H1 (cell line): ENCODE results near the gene DKK2. TPM values are rescaled to one million over a fixed set of nuclear protein-coding genes. Genes with fewer than 3 reads are reported as not detected.

Experiments
- CHD7 ChIP-seq: fragments of 300-600 bp; sonication (generic); IDR thresholded peaks from 2 replicates; pipeline ENCODE4 v1.7.1; 2012; ENCODE audit warnings: low read length, moderate library complexity, mild to moderate bottlenecking, inconsistent platforms; ENCODE audit not compliant: insufficient replicate concordance
- polyA plus RNA-seq, 7 experiments: library from polyadenylated mRNA; depleted of rRNA in 3 of 7; stranded (reverse) in 5 of 7; unstranded in 2 of 7; fragments of >200 nt in 5 of 7; fragments of 200-250 nt in 2 of 7; gene quantifications; 1 replicate in 5 of 7; 2 replicates in 1 of 7; 4 replicates in 1 of 7; pipeline versions ENCODE4 v1.2.1 to v1.2.3, GENCODE V29; 2011 to 2013; ENCODE audit warnings: missing spikeins in 2 of 7, mixed read lengths in 2 of 7
- total RNA-seq: library from RNA; stranded (reverse); fragmentation: NEBNext Ultra II Directional; extraction: Animal tissue kit (Norgen Biotek cat#: 25700); gene quantifications from 2 replicates; pipeline ENCODE4 v1.2.1, GENCODE V29; 2021

The DKK2 gene
- total and polyA plus RNA-seq, 2 of the 8 experiments (the other 6 are each of a cell fraction or from before 2014, with no cell fraction given): 0.09 to 0.13 TPM

- no peak for TF ChIP-seq CHD7
Observed at GRCh38 chr4:106907216-106907615, 128.9 kb downstream of the DKK2 start (continued).
